Measurements from ENCODE around the gene JAZF1.

DNA sequence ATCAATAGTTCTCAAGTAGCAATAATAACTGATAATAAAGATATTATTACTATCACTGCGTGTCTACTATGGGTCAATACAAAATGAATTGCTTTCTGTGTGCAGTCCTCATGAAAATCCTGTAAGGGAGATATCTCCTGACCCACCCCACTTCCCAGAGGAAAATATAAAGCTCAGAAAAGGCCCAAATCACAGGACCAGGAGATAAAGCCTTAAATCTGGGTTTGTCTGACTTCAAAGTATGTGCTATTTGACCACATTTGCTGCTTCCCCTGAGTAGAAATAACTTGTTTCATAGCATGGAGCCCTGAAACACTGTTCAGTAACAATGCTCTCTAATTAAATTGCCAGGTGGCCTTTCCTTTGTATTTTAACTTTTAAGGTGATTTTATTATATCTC, 174.1 kb downstream of the JAZF1 start:
- TF ChIP-seq POLR2A (IDR thresholded peaks at IDR 0.05) (no peak), CTCF (IDR thresholded peaks at IDR 0.05) (no peak)
